Loucy (cell line): ENCODE data around the gene SCAMP2.

Experiments
- EZH2phosphoT487 ChIP-seq: fragments of 200-600 bp; IDR thresholded peaks from 2 replicates; pipeline ENCODE4 v1.6.1; 2018; ENCODE audit warnings: antibody characterized with exemption, mild to moderate bottlenecking, moderate library complexity, borderline replicate concordance
- TF ChIP-seq, protein P1 (sequence below): fragments of 200-600 bp; sonication (generic); conservative IDR thresholded peaks from 2 replicates; pipeline ENCODE4 v1.5.1; 2014; ENCODE audit warnings: mild to moderate bottlenecking, antibody characterized with exemption, low read length

DNA sequence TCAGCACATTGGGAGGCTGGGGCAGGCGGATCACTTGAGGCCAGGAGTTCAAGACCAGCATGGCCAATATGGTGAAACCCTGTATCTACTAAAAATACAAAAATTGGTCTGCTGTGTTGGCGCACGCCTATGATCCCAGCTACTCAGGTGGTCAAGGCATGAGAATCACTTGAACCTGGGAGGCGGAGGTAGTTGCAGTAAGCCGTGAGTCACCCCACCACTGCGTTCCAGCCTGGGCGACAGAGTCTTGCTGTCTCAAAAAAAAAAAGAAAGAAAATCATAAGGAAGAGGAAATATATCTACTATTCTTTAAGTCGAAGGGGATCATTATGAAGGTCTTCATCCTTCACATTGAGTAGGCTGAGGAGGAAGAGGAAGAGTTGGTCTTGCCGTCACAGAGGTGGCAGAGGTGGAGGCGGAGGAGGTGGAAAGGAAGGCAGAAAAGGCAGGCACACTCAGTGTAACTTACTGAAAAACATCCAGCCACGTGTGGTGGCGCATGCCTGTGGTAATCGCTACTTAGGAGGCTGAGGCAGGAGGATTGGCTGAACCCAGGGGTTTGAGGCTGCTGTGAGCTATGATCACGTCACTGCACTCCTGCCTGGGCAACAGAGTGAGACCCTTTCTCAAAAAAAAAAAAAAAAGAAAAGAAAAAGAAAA lies 77.1 kb downstream of the SCAMP2 start:
- TF ChIP-seq, protein P1, sequence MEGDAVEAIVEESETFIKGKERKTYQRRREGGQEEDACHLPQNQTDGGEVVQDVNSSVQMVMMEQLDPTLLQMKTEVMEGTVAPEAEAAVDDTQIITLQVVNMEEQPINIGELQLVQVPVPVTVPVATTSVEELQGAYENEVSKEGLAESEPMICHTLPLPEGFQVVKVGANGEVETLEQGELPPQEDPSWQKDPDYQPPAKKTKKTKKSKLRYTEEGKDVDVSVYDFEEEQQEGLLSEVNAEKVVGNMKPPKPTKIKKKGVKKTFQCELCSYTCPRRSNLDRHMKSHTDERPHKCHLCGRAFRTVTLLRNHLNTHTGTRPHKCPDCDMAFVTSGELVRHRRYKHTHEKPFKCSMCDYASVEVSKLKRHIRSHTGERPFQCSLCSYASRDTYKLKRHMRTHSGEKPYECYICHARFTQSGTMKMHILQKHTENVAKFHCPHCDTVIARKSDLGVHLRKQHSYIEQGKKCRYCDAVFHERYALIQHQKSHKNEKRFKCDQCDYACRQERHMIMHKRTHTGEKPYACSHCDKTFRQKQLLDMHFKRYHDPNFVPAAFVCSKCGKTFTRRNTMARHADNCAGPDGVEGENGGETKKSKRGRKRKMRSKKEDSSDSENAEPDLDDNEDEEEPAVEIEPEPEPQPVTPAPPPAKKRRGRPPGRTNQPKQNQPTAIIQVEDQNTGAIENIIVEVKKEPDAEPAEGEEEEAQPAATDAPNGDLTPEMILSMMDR = no peak
- no peak for TF ChIP-seq EZH2phosphoT487
